ENCODE measurements around the gene PHF13. TPM values are rescaled to one million over a fixed set of nuclear protein-coding genes. Genes with fewer than 3 reads are reported as not detected.

PHF13 gene
- total RNA-seq, 2 donors from 2014 or later: 11.6 to 13.8 TPM

GRCh38 chr1:6585081-6585722, 28.3 kb upstream of the PHF13 start:
- intact Hi-C loops (cut with DNase I): no loop called here
- no peak for DNase-seq (ENCODE audit: low spot score)

DNA sequence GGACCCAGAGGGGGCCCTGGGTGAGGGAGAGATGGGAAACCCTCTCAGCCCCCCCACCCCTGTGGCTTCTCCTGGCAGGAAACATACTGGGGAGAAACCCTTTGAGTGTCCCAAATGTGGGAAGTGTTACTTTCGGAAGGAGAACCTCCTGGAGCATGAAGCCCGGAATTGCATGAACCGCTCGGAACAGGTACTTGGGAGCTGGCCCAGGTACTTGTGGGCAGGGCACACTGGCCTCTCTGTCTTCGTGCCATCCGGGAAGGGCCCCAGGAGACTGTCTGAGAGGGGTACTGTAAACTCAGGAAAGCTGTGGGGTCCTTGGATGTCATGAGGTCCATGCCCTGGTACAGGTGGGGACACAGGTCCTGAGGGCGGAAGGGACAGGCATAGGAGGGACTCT, 27.7 kb upstream of the PHF13 start:
- intact Hi-C loops (cut with DNase I): no loop called here
- DNase-seq (ENCODE audit: low spot score): no peak

DNA sequence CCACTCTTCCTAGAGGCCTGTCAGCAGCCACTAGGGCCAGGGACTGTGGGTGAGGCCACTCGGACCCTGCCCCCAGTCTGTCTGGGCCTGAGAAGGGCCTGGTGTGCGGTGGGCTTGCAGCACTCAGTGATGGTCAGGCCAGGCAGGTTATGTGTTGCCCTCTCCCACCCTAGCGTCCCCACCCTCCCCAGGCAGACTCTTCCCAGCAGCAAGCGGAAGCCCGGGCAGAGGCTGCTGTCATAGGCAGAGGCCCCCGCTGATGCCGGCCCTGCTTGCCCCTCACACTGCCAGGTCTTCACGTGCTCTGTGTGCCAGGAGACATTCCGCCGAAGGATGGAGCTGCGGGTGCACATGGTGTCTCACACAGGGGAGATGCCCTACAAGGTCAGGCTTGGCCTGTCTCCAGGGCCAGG, 27.1 kb upstream of the PHF13 start:
- no peak for DNase-seq (ENCODE audit: low spot score)
- intact Hi-C loops (cut with DNase I): no loop called here

DNA sequence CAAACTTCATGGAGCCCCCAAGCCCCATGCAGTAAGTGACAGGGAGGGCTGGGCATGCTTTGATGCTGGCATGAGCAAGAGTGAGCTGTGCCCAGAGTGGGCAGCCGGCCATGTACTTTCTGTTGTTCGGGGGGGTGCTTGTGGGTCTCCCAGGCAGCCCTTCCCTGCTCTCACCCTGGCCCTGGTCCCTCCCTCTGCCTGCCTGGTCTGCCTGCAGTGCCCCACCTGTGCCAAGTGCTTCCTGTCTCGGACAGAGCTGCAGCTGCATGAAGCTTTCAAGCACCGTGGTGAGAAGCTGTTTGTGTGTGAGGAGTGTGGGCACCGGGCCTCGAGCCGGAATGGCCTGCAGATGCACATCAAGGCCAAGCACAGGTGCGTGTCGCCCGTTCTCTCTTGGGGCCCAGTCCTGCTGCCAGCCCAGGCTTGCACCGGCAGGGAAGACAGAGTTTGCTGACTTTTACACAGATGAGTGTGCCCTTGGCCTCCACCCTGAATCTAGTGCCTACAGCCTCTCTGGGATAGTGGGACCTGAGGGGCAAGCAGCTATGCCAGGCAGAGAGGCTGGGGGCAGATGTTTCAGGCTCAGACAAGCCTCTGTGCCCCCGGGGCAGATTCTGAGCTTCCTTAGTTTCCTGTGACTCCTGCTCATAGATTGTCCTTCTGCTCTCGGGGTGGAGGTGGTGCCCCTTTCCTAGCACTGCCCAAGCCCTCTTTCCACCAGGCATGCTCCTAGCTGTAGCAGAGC, 26.1 kb upstream of the PHF13 start:
- no peak for DNase-seq (ENCODE audit: low spot score)
- intact Hi-C loops (cut with DNase I): no loop called here

- intact Hi-C loops (cut with DNase I): no loop called here
Measured at GRCh38 chr1:6588128-6588892, 25.2 kb upstream of the PHF13 start.

DNA sequence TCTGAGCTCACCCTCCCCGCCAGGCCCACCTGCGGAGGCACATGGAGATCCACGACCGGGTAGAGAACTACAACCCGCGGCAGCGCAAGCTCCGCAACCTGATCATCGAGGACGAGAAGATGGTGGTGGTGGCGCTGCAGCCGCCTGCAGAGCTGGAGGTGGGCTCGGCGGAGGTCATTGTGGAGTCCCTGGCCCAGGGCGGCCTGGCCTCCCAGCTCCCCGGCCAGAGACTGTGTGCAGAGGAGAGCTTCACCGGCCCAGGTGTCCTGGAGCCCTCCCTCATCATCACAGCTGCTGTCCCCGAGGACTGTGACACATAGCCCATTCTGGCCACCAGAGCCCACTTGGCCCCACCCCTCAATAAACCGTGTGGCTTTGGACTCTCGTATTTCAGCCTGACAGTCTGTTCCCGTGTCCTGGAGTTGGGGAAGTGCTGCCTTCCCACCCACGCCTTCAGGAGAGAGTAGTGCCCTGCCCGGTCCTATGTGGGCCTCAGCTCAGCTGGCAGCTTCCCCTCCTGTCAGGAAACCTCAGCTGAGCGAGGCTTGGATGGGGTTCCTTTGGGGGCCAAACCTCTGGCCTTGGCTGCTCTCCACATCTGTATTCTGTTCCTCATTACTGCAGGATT, 24.5 kb upstream of the PHF13 start:
- no peak for DNase-seq (ENCODE audit: low spot score)
- intact Hi-C loops (cut with DNase I): no loop called here

More at GRCh38 chr1:6588128-6588892, 25.2 kb upstream of the PHF13 start:
- DNase-seq (ENCODE audit: low spot score): no peak

DNA sequence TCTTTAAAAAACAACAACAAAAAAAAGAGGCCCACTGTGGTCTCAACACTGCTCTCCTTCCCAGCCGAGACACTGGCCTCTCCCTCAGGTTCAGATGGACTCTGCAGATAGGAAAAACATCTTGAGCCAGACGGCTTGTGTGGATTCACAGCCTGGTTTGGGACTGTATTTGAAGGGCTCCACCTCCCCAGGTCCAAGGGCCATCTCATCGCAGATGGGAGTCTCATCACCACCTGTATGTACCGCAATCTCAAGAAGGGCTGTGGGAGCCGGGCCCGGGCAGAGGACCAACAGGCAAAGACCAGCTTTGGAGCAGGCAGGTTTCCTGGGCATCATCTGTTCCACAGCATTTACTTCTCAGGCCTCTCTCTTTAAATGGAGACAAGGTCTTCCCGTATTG, 23.5 kb upstream of the PHF13 start:
- no peak for DNase-seq (ENCODE audit: low spot score)
- intact Hi-C loops (cut with DNase I): no loop called here

DNA sequence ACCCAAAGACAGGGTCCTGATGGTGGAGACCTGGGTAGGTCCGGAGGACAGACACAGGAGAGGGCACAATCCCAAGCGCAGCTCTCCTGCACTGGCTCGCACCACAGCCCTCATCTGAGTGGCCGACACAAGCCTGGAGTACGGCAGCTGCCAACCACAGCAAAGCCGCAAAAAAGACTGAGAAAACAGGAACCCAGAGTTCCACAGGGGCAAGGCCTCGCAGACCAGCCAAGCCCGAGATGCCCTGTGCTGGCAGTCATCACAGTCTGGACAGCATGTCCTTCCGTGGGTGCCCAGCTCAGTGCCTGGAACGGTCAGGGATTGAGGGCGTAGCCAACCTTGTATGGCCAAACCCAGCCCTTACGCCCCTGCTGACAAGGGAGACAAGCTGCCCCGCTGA, 22.3 kb upstream of the PHF13 start:
- intact Hi-C loops (cut with DNase I): no loop called here
- DNase-seq (ENCODE audit: low spot score): no peak

DNA sequence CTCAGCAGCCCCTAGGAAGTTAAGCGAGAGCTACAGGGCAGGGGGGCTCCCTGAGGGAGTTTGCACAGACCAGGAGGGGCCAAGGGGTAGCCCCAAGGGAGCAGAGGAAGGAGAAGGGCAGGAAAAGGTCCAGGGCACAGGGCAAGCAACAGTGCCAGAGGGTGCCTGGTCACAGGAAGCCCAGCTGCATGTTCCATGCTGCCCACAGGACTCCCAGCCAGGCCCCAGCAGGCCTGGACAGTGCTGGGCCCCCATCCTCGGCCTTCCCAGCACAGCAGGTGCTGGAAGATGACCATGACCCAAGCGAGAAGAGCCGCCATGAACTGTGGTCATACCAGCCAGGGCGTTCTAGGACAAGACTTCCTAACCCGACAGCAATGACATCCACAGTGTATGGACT, 21.9 kb upstream of the PHF13 start:
- intact Hi-C loops (cut with DNase I): no loop called here

DNA sequence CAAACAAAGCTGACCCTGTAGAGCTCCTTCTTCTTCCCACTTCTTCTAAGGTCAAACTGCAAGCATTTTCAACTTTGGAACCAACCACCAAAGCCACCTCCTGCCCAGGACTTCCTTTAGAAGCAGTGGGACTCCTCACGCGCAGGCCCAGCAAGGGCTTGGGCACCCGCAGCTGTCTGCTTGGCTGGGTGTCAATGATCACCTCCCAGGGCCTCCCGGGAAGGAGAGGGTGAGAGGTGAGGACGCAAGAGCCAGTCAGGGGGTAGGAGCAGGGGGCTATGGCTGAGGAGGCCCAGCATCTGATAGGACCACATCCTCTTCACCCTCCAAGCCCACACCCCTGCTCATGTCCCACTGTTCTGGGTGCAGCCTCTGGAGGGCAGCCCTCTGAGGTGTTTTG, 21.1 kb upstream of the PHF13 start:
- intact Hi-C loops (cut with DNase I): no loop called here
- no peak for DNase-seq (ENCODE audit: low spot score)

More for the DNA sequence above, 21.9 kb upstream of the PHF13 start:
- no peak for DNase-seq (ENCODE audit: low spot score)

- intact Hi-C loops (cut with DNase I): no loop called here
- DNase-seq (ENCODE audit: low spot score): no peak
Measured at GRCh38 chr1:6592865-6593593, 20.5 kb upstream of the PHF13 start.

DNA sequence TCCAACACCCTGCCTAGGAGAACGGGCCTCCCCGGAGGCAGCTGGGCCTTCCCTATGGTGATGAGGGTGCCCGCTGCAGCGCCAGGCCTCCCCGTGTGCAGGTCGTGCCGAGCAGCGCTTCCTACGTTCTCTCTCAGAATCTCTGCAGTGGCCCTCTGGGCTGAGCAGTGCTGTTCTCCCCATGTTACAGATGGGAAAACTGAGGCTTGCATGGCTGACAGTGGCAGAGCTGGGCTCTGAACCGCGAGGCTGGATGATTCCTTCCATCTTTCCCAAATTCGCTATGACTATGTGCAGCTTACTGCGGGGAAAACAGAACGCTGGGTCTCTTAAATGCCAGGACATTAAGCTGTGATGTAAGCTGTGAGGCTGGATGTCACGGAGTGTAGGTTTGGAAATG, 19.7 kb upstream of the PHF13 start:
- intact Hi-C loops (cut with DNase I): loop anchor here in 1 of 2 donors (2.0 kb wide), 1 partner anchor 43 kb away; no protein-coding TSS in a partner anchor
- no peak for DNase-seq (ENCODE audit: low spot score)

- intact Hi-C loops (cut with DNase I): loop anchor here in 1 of 2 donors (2.0 kb wide), 1 partner anchor 42 kb away; no protein-coding TSS in a partner anchor
- no peak for DNase-seq (ENCODE audit: low spot score)
Measured at GRCh38 chr1:6594977-6595740, 18.4 kb upstream of the PHF13 start.

GRCh38 chr1:6596351-6596750, 17.2 kb upstream of the PHF13 start:
- DNase-seq (ENCODE audit: low spot score): no peak
- intact Hi-C loops (cut with DNase I): no loop called here

DNA sequence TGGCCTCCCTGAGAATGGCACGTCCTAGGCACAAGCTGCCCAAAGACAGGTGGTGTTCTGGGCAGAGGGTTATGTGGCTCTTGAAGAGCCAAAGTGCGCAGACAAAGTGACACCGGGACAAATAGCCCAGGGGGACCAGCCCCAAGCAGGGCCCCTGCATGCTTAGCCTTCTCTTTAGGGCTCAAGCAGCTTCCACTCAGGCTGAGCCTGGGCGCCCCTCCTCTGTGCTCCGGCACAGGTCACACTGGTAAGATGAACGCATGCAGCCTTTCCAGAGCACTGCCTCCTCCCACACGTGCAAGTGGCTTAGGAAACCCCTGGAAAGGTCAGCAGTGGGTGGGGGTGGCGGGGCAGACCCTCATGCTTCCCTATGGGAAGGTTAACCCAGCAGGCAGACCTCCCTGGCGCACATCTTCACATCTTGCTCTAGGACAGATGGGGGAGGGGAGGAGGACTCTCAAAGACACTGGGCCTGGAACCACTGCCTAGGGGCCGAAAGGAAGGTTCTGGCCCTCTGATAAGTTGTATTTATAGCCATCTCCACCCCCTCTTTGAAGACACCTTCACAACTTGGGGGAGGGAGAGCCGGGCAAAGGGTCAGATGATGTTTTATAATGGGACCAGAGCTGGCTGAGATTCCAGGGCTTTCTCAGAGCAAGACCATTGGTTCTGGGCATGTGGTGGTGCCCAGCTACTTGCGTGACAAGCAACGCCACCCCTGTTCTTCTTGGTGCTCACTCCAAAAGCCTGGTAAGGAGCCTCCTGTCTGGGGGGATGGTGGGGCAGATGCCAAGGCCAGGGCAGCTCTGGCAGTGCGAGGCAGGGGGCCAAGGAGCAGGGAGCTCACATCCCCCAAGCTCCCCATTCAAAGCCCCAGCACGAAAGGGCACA, 16.4 kb upstream of the PHF13 start:
- intact Hi-C loops (cut with DNase I): no loop called here
- DNase-seq (ENCODE audit: low spot score): no peak

DNA sequence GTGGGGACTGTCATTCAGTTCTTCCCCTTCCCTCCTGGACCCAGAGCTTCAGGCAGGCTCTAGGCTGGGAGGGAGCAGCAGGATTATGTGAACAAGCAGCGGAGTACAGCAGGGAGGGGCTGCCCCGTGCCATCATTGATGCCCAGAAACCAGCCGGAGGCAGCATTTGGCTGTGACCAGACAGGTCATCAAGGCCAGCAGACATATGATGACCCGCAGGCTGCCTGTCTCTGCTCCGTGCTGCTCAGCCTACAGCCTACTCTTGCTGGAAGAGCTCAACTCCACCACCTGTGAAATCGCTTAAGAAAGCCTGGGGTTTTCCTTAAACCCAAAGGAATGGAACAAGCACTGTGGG, 15.8 kb upstream of the PHF13 start:
- intact Hi-C loops (cut with DNase I): no loop called here
- DNase-seq (ENCODE audit: low spot score): no peak

- DNase-seq (ENCODE audit: low spot score): no peak
Measured at GRCh38 chr1:6599141-6599975, 14.2 kb upstream of the PHF13 start.

More at GRCh38 chr1:6599141-6599975, 14.2 kb upstream of the PHF13 start:
- intact Hi-C loops (cut with DNase I): no loop called here
